ENCODE data around the gene KCTD10. TPM values are rescaled to one million over a fixed set of nuclear protein-coding genes. Genes with fewer than 3 reads are reported as not detected.

Gene KCTD10
- total RNA-seq, 1 experiment from 2014 or later = 71.3 TPM

DNA sequence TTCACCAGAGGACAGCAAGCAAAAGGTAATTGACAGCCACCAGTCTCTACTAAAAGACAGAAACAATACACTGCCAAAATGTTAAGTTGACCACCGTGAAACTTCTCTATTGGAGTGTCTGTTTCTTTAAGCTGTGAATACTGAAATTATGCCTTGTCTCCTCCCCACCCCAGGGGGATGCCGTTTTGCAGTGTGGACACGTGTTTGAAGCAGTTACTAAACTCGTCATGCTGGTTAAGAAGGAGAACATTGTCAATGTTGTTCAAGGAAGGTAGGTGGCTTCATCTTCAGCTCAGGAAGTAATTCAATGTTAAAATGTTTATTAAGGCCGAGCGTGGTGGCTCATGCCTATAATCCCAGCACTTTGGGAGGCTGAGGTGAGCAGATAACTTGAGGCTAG, 32.8 kb downstream of the KCTD10 start:
- Mint-ChIP-seq H3K9me3 (no peaks in the 10 kb centered on the region), H3K27me3 (ENCODE audit: low read depth) (no peaks in the 10 kb centered on the region), H3K27ac (peak overlapping the region in 2 of 3 experiments; percentile 27 to 50; a peak in 3 of 7 replicates), H3K4me3 (no peak overlapping the region; a peak in 1 of 5 replicates), H3K4me1 (peaks cover 8 to 10% of the 10 kb centered on the region in 2 experiments; a peak in 3 of 4 replicates), H3K36me3 (ENCODE audit: insufficient read depth in 1 of 3, low read depth in 3 of 3) (peaks cover 3 to 38% (median 22%) of the 10 kb centered on the region in 3 experiments; a peak in 6 of 7 replicates)
- no peak overlapping the region for H2BK12ac ChIP-seq (ENCODE audit: insufficient read length, low read depth, low read length)
- no peak overlapping the region for H2AFZ ChIP-seq (ENCODE audit: low read length)
- no peaks in the 10 kb centered on the region for H4K20me1 ChIP-seq (ENCODE audit: control insufficient read depth, insufficient read depth, insufficient read length)
- H2BK20ac ChIP-seq (ENCODE audit: low read depth, low read length, poor library complexity, severe bottlenecking) = no peak overlapping the region
- no peak overlapping the region for H3K9ac ChIP-seq (ENCODE audit: extremely low read depth, insufficient read length, low read length)
- H3K23ac ChIP-seq (ENCODE audit: insufficient read length, low read depth, low read length) = no peak overlapping the region
- H4K91ac ChIP-seq (ENCODE audit: insufficient read length, low read depth, low read length) = no peak overlapping the region
- H3K27me3 ChIP-seq (ENCODE audit: insufficient read depth, low read length) = no peaks in the 10 kb centered on the region
- no peak overlapping the region for H3K27ac ChIP-seq (ENCODE audit: insufficient read length, low read depth, low read length)
- H4K8ac ChIP-seq (replicated peaks; ENCODE audit: insufficient read length, low read depth, low read length) = no peak overlapping the region
- H3K14ac ChIP-seq (ENCODE audit: insufficient read depth, low read length) = no peak overlapping the region
- no peak overlapping the region for H2BK15ac ChIP-seq (ENCODE audit: low read depth, low read length)
- no peaks in the 10 kb centered on the region for H3K23me2 ChIP-seq (ENCODE audit: insufficient read length, low read depth, low read length, poor library complexity, severe bottlenecking)
- no peak for DNase-seq
- no peak overlapping the region for H3K56ac ChIP-seq (ENCODE audit: insufficient read length, low read depth, low read length)
- no peaks in the 10 kb centered on the region for H3K79me2 ChIP-seq (ENCODE audit: insufficient read depth, low read length)
- TF ChIP-seq, protein P1, sequence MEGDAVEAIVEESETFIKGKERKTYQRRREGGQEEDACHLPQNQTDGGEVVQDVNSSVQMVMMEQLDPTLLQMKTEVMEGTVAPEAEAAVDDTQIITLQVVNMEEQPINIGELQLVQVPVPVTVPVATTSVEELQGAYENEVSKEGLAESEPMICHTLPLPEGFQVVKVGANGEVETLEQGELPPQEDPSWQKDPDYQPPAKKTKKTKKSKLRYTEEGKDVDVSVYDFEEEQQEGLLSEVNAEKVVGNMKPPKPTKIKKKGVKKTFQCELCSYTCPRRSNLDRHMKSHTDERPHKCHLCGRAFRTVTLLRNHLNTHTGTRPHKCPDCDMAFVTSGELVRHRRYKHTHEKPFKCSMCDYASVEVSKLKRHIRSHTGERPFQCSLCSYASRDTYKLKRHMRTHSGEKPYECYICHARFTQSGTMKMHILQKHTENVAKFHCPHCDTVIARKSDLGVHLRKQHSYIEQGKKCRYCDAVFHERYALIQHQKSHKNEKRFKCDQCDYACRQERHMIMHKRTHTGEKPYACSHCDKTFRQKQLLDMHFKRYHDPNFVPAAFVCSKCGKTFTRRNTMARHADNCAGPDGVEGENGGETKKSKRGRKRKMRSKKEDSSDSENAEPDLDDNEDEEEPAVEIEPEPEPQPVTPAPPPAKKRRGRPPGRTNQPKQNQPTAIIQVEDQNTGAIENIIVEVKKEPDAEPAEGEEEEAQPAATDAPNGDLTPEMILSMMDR (conservative IDR thresholded peaks at IDR 0.05) = no peak
- H3T11ph ChIP-seq (ENCODE audit: low read length) = no peak overlapping the region
- no peaks in the 10 kb centered on the region for H3K79me1 ChIP-seq (ENCODE audit: insufficient read depth, low read depth, low read length, poor library complexity, severe bottlenecking)
- no peak overlapping the region for H3K18ac ChIP-seq (ENCODE audit: insufficient read length, low read depth, low read length)
- H3K4me2 ChIP-seq (ENCODE audit: insufficient read depth, insufficient read length, low read length) = no peak overlapping the region
- H2BK120ac ChIP-seq (ENCODE audit: low read depth, low read length, poor library complexity, severe bottlenecking) = no peak overlapping the region
- H2BK5ac ChIP-seq (ENCODE audit: insufficient read length, low read length) = no peak overlapping the region
- no peak overlapping the region for H2AK5ac ChIP-seq (ENCODE audit: insufficient read length, low read length)
- H3K4me1 ChIP-seq (ENCODE audit: insufficient read depth, low read length) = no peaks in the 10 kb centered on the region; the same call in 1 of the 2 replicates
- H4K5ac ChIP-seq (ENCODE audit: insufficient read length, low read depth, low read length) = no peak overlapping the region
- H3K9me3 ChIP-seq (ENCODE audit: control insufficient read depth, low read depth, low read length) = no peaks in the 10 kb centered on the region
- no CpG with 5 or more reads among the region's 6 CpGs for WGBS (ENCODE audit: extremely low coverage, insufficient read length, low lambda C conversion rate)
- no peak overlapping the region for H3K4ac ChIP-seq (ENCODE audit: low read depth, low read length)
